Measurements from ENCODE around the gene REC8. TPM values are rescaled to one million over a fixed set of nuclear protein-coding genes. Genes with fewer than 3 reads are reported as not detected.

Gene REC8
- total and polyA plus RNA-seq, 2 of the 13 experiments (the other 11 are each of a cell fraction or from before 2014, with no cell fraction given), result 3.4 to 14.7 TPM

- peak; percentile 94 for TF ChIP-seq HNF1B (CRISPR knock-in tag; IDR thresholded peaks at IDR 0.05)
- TF ChIP-seq MLLT10 (CRISPR knock-in tag; IDR thresholded peaks at IDR 0.05), result no peak
- TF ChIP-seq STAG1 (CRISPR knock-in tag; IDR thresholded peaks at IDR 0.05), result peak; percentile 94
- TF ChIP-seq ZSCAN25 (CRISPR knock-in tag; IDR thresholded peaks at IDR 0.05), result peak; percentile 93
- peak; percentile 20; the same call in 1 of the 2 replicates for TF ChIP-seq ZNF281 (CRISPR knock-in tag; IDR thresholded peaks at IDR 0.05; ENCODE audit: borderline replicate concordance)
- TF ChIP-seq ZSCAN29 (CRISPR knock-in tag; conservative IDR thresholded peaks at IDR 0.05), result peak; percentile 96; the same call in 1 of the 2 replicates
- TF ChIP-seq REST (IDR thresholded peaks at IDR 0.05; ENCODE audit: borderline replicate concordance in 1 of 2, low read depth in 1 of 2, low read length in 2 of 2), result peak in 1 of 2 experiments; percentile 71; a peak in 1 of 4 replicates
- peak; percentile 99 for TF ChIP-seq ZNF468 (CRISPR knock-in tag; IDR thresholded peaks at IDR 0.05)
- TF ChIP-seq USF2 (IDR thresholded peaks at IDR 0.05; ENCODE audit: low read depth, low read length), result peak; percentile 33
- TF ChIP-seq USF2 (CRISPR knock-in tag; IDR thresholded peaks at IDR 0.05; ENCODE audit: borderline replicate concordance), result no peak; the same call in 1 of the 2 replicates
- TF ChIP-seq PBX3 (CRISPR knock-in tag; IDR thresholded peaks at IDR 0.05; ENCODE audit: borderline replicate concordance), result no peak
- TF ChIP-seq MYC (CRISPR knock-in tag; IDR thresholded peaks at IDR 0.05; ENCODE audit: borderline replicate concordance), result peak; percentile 98
- peak; percentile 73; the same call in 1 of the 2 replicates for TF ChIP-seq SMC3 (IDR thresholded peaks at IDR 0.05; ENCODE audit: low read length)
- peak; percentile 90 for TF ChIP-seq HMG20B (CRISPR knock-in tag; conservative IDR thresholded peaks at IDR 0.05)
- peak; percentile 71 for TF ChIP-seq TEF (CRISPR knock-in tag; IDR thresholded peaks at IDR 0.05)
Observed at GRCh38 chr14:24215495-24216344, 43.8 kb downstream of the REC8 start, which contains the start of gene MDP1 (continued).

Measured in HepG2 (cell line).